Endothelial cell (in vitro differentiated cells): ENCODE data around the gene SLC26A9. TPM values are rescaled to one million over a fixed set of nuclear protein-coding genes. Genes with fewer than 3 reads are reported as not detected.

Experiments
- DNase-seq: peaks from one replicate; pipeline ENCODE4 v3.0.0; 2021; ENCODE audit warnings: low spot score
- H3K27ac Mint-ChIP-seq: one replicate; pipeline ENCODE4 v1.8.0; 2021; ENCODE audit warnings: mixed read lengths, inconsistent platforms; ENCODE audit not compliant: unreplicated experiment
- H3K27me3 Mint-ChIP-seq: one replicate; pipeline ENCODE4 v1.8.0; 2021; ENCODE audit warnings: mild to moderate bottlenecking, moderate library complexity, mixed read lengths, inconsistent platforms; ENCODE audit not compliant: unreplicated experiment
- H3K36me3 Mint-ChIP-seq: one replicate; pipeline ENCODE4 v1.8.0; 2021; ENCODE audit warnings: mild to moderate bottlenecking, low read depth, mixed read lengths, inconsistent platforms; ENCODE audit not compliant: unreplicated experiment
- H3K4me1 Mint-ChIP-seq: one replicate; pipeline ENCODE4 v1.8.0; 2021; ENCODE audit warnings: mild to moderate bottlenecking, mixed read lengths, inconsistent platforms; ENCODE audit not compliant: unreplicated experiment
- H3K4me3 Mint-ChIP-seq: one replicate; pipeline ENCODE4 v1.8.0; 2021; ENCODE audit warnings: mild to moderate bottlenecking, mixed read lengths, inconsistent platforms; ENCODE audit not compliant: unreplicated experiment
- H3K9me3 Mint-ChIP-seq: one replicate; pipeline ENCODE4 v1.8.0; 2021; ENCODE audit warnings: mixed read lengths, inconsistent platforms; ENCODE audit not compliant: unreplicated experiment
- CTCF ChIP-seq: fragments of 200-600 bp; sonication (generic); IDR thresholded peaks from one replicate; pipeline ENCODE4 v1.5.0; 2021; ENCODE audit warnings: antibody characterized with exemption; ENCODE audit not compliant: unreplicated experiment
- total RNA-seq: library from RNA; stranded (reverse); fragmentation: NEBNext Ultra II Directional; extraction: Animal tissue kit (Norgen Biotek cat#: 25700); gene quantifications from one replicate; pipeline ENCODE4 v1.2.1, GENCODE V29; 2021; ENCODE audit not compliant: unreplicated experiment

The SLC26A9 gene
- total RNA-seq, 1 donor from 2014 or later, result not detected

GRCh38 chr1:205954819-205955404, 11.7 kb upstream of the SLC26A9 start:
- Mint-ChIP-seq H3K36me3 (no peaks in the 10 kb centered on the region), H3K27ac (no peak overlapping the region), H3K9me3 (no peaks in the 10 kb centered on the region), H3K4me3 (no peak overlapping the region), H3K4me1 (peaks cover 18% of the 10 kb centered on the region), H3K27me3 (peaks cover 11% of the 10 kb centered on the region)
- TF ChIP-seq CTCF, result no peak
- no peak for DNase-seq

GRCh38 chr1:205951746-205952145, 8.5 kb upstream of the SLC26A9 start:
- Mint-ChIP-seq H3K4me3 (no peak overlapping the region), H3K9me3 (no peaks in the 10 kb centered on the region), H3K27ac (no peak overlapping the region), H3K4me1 (peaks cover 18% of the 10 kb centered on the region), H3K27me3 (peaks cover 9% of the 10 kb centered on the region), H3K36me3 (no peaks in the 10 kb centered on the region)
- TF ChIP-seq CTCF, result no peak
- DNase-seq, result no peak

GRCh38 chr1:205950826-205951549, 7.7 kb upstream of the SLC26A9 start:
- Mint-ChIP-seq H3K4me1 (peaks cover 20% of the 10 kb centered on the region), H3K36me3 (no peaks in the 10 kb centered on the region), H3K27me3 (peaks cover 11% of the 10 kb centered on the region), H3K9me3 (no peaks in the 10 kb centered on the region), H3K27ac (no peak overlapping the region), H3K4me3 (no peak overlapping the region)
- no peak for DNase-seq
- TF ChIP-seq CTCF, result no peak

GRCh38 chr1:205950280-205950679, 7.0 kb upstream of the SLC26A9 start:
- TF ChIP-seq CTCF, result no peak
- no peak overlapping the region for H3K4me3 Mint-ChIP-seq
- H3K4me1 Mint-ChIP-seq, result peaks cover 16% of the 10 kb centered on the region
- DNase-seq, result no peak
- H3K36me3 Mint-ChIP-seq, result no peaks in the 10 kb centered on the region
- H3K9me3 Mint-ChIP-seq, result no peaks in the 10 kb centered on the region
- peaks cover 9% of the 10 kb centered on the region for H3K27me3 Mint-ChIP-seq
- H3K27ac Mint-ChIP-seq, result no peak overlapping the region

- DNase-seq, result no peak
- Mint-ChIP-seq H3K27ac (no peak overlapping the region), H3K27me3 (peaks cover 7% of the 10 kb centered on the region), H3K36me3 (no peaks in the 10 kb centered on the region), H3K9me3 (no peaks in the 10 kb centered on the region), H3K4me1 (peaks cover 13% of the 10 kb centered on the region), H3K4me3 (no peak overlapping the region)
- no peak for TF ChIP-seq CTCF
Observed at GRCh38 chr1:205949753-205950152, 6.5 kb upstream of the SLC26A9 start.
